Ectodermal cell (in vitro differentiated cells): ENCODE data around the gene SETMAR.

ENCODE experiments used
- H3K27ac ChIP-seq: 2 replicates; pipeline ENCODE4 v1.7.0; 2013; ENCODE audit warnings: mild to moderate bottlenecking, low read depth, low read length; ENCODE audit not compliant: insufficient read depth, poor library complexity, severe bottlenecking
- H3K27me3 ChIP-seq: 2 replicates; pipeline ENCODE4 v1.7.0; 2013; ENCODE audit warnings: mild to moderate bottlenecking, low read length; ENCODE audit not compliant: insufficient read depth, control insufficient read depth, poor library complexity, severe bottlenecking
- H3K36me3 ChIP-seq: one replicate; pipeline ENCODE4 v1.7.0; 2013; ENCODE audit warnings: low read length; ENCODE audit not compliant: control insufficient read depth, insufficient read depth
- H3K4me1 ChIP-seq: one replicate; pipeline ENCODE4 v1.7.0; 2013; ENCODE audit warnings: low read length; ENCODE audit not compliant: control insufficient read depth, insufficient read depth
- H3K4me3 ChIP-seq: 2 replicates; pipeline ENCODE4 v1.7.0; 2013; ENCODE audit warnings: low read depth, low read length, control low read depth; ENCODE audit not compliant: insufficient read depth
- H3K9me3 ChIP-seq: 2 replicates; pipeline ENCODE4 v1.7.0; 2013; ENCODE audit warnings: mild to moderate bottlenecking, low read length, moderate library complexity; ENCODE audit not compliant: control insufficient read depth
- WGBS, 2 experiments: methylation state at CpG; one replicate each; pipeline ENCODE4 v1.1.7; 2013; ENCODE audit warnings: missing lambda C conversion rate in 2 of 2; 5-methylcytosine and 5-hydroxymethylcytosine counted together

SETMAR gene

GRCh38 chr3:4362523-4362922 lies 59.4 kb downstream of the SETMAR start:
- WGBS, 2 experiments: 91 to 92% methylated on average over 2 of the region's 2 CpGs
- no peaks in the 10 kb centered on the region for H3K4me1 ChIP-seq
- no peaks in the 10 kb centered on the region for H3K9me3 ChIP-seq
- no peak overlapping the region for H3K4me3 ChIP-seq
- no peaks in the 10 kb centered on the region for H3K27me3 ChIP-seq
- no peak overlapping the region for H3K27ac ChIP-seq
- H3K36me3 ChIP-seq: no peaks in the 10 kb centered on the region
